B cell (primary cell): ENCODE data around the gene FUBP3. TPM values are rescaled to one million over a fixed set of nuclear protein-coding genes. Genes with fewer than 3 reads are reported as not detected.

Source experiments
- ATAC-seq: fragments of 200-7000 bp; cut with Tn5 transposase; one replicate; pipeline ENCODE4 v1.10.0; 2021; ENCODE audit warnings: low read depth, mild to moderate bottlenecking, moderate number of reproducible peaks, moderate library complexity
- CTCF ChIA-PET: fragments of 350-600 bp; sonication (Branson Sonifier 250); formaldehyde crosslinking; loops from one replicate; lab custom pipeline; 2021; ENCODE audit warnings: antibody characterized with exemption, inconsistent platforms; lab: Charles Lee
- POLR2A ChIA-PET: fragments of 350-600 bp; sonication (Branson Sonifier 250); formaldehyde crosslinking; loops from one replicate; lab custom pipeline; 2021; ENCODE audit warnings: antibody characterized with exemption; lab: Charles Lee
- DNase-seq: peaks from one replicate; pipeline ENCODE4 v3.0.0; 2013
- H2AFZ ChIP-seq: 2 replicates; pipeline ENCODE4 v1.6.1; 2012; ENCODE audit warnings: mild to moderate bottlenecking, low read depth, low read length; ENCODE audit not compliant: insufficient read depth, poor library complexity, severe bottlenecking
- H3K27ac ChIP-seq, 2 donors: 1 replicate in 1 of 2; 2 replicates in 1 of 2; pipeline ENCODE4 v1.5.1; 2012 to 2013; ENCODE audit warnings: low read length in 2 of 2, mild to moderate bottlenecking in 2 of 2, moderate library complexity in 1 of 2
- H3K27me3 ChIP-seq, 4 experiments: fragments of 200-600 bp in 1 of 4; sonication (generic) in 1 of 4; replicated peaks in 1 of 4; 1 replicate in 2 of 4; 2 replicates in 2 of 4; pipeline versions ENCODE4 v1.6.1 to v1.7.0; 2013 to 2016; ENCODE audit warnings: low read length in 3 of 4, mild to moderate bottlenecking in 2 of 4, mixed read lengths in 1 of 4, moderate library complexity in 1 of 4; ENCODE audit not compliant: insufficient read depth in 4 of 4, control insufficient read depth in 3 of 4; ENCODE audit errors: control extremely low read depth in 1 of 4
- H3K36me3 ChIP-seq, 2 experiments: replicated peaks in 1 of 2; 1 replicate in 1 of 2; 2 replicates in 1 of 2; pipeline versions ENCODE4 v1.6.1 to v1.7.1; 2013; ENCODE audit warnings: low read length in 1 of 2; ENCODE audit not compliant: insufficient read depth in 2 of 2, control insufficient read depth in 1 of 2; ENCODE audit errors: control extremely low read depth in 1 of 2, extremely low read depth in 1 of 2
- H3K4me1 ChIP-seq, 2 donors: fragments of 200-600 bp in 1 of 2; sonication (generic) in 1 of 2; 1 replicate in 1 of 2; 2 replicates in 1 of 2; pipeline versions ENCODE4 v1.5.1 to v1.6.1; 2013 to 2017; ENCODE audit warnings: low read length in 2 of 2; ENCODE audit not compliant: control insufficient read depth in 2 of 2, insufficient read depth in 2 of 2
- H3K4me2 ChIP-seq: replicated peaks from 2 replicates; pipeline ENCODE3; 2012; ENCODE audit warnings: mild to moderate bottlenecking, low read depth, low read length; ENCODE audit not compliant: poor library complexity, severe bottlenecking
- H3K4me3 ChIP-seq, 5 experiments: fragments of 200-600 bp in 1 of 5; sonication (generic) in 1 of 5; 1 replicate in 3 of 5; 2 replicates in 2 of 5; pipeline versions ENCODE4 v1.5.1 to v1.7.0; 2011 to 2016; ENCODE audit warnings: low read length in 4 of 5, mild to moderate bottlenecking in 4 of 5, low read depth in 2 of 5, control low read depth in 1 of 5, moderate library complexity in 1 of 5; ENCODE audit not compliant: insufficient read depth in 1 of 5; ENCODE audit errors: control extremely low read depth in 1 of 5, extremely low read depth in 1 of 5
- H3K79me2 ChIP-seq: fragments of 200-600 bp; sonication (generic); one replicate; pipeline ENCODE4 v1.6.0; 2016; ENCODE audit warnings: low read length; ENCODE audit not compliant: control insufficient read depth, insufficient read depth
- H3K9ac ChIP-seq: fragments of 200-600 bp; sonication (generic); 2 replicates; pipeline ENCODE4 v1.6.1; 2017; ENCODE audit warnings: mild to moderate bottlenecking, low read length, moderate library complexity
- H3K9me3 ChIP-seq, 3 donors: one replicate each; pipeline versions ENCODE4 v1.6.1 to v1.7.1; 2013; ENCODE audit warnings: low read length in 2 of 3; ENCODE audit not compliant: control insufficient read depth in 2 of 3, insufficient read depth in 1 of 3; ENCODE audit errors: control extremely low read depth in 1 of 3
- H4K20me1 ChIP-seq: 2 replicates; pipeline ENCODE4 v1.6.0; 2012; ENCODE audit warnings: mild to moderate bottlenecking, low read length; ENCODE audit not compliant: insufficient read depth, control insufficient read depth, poor library complexity, severe bottlenecking
- H3K27ac Mint-ChIP-seq: one replicate; pipeline ENCODE4 v1.8.0; 2021; ENCODE audit warnings: mixed read lengths
- H3K27me3 Mint-ChIP-seq: one replicate; pipeline ENCODE4 v1.8.0; 2021; ENCODE audit warnings: mixed read lengths
- H3K4me1 Mint-ChIP-seq: one replicate; pipeline ENCODE4 v1.8.0; 2021; ENCODE audit warnings: mixed read lengths
- H3K4me3 Mint-ChIP-seq: one replicate; pipeline ENCODE4 v1.8.0; 2021; ENCODE audit warnings: mixed read lengths
- H3K9me3 Mint-ChIP-seq: one replicate; pipeline ENCODE4 v1.8.0; 2022; ENCODE audit warnings: mixed read lengths; ENCODE audit not compliant: insufficient read depth
- EZH2 ChIP-seq: IDR thresholded peaks from 2 replicates; pipeline ENCODE4 v1.6.1; 2012; ENCODE audit warnings: borderline replicate concordance, low read depth, mild to moderate bottlenecking, moderate library complexity, low read length; ENCODE audit not compliant: insufficient read depth, poor library complexity, severe bottlenecking
- WGBS: methylation state at CpG from one replicate; pipeline ENCODE4 v1.1.5; 2013; ENCODE audit warnings: missing lambda C conversion rate; ENCODE audit not compliant: insufficient coverage; 5-methylcytosine and 5-hydroxymethylcytosine counted together
- intact Hi-C: fragments of 100-400 bp; cut with micrococcal nuclease; formaldehyde crosslinking; loops from one replicate; pipeline ENCODE4 v1.10.0; 2022
- polyA plus RNA-seq: library from polyadenylated mRNA; depleted of rRNA; stranded (reverse); fragments of >200 nt; gene quantifications from 2 replicates; pipeline ENCODE4 v1.2.3, GENCODE V29; 2012
- total RNA-seq, 2 donors: library from RNA; stranded (reverse); fragments of 120-200 nt in 1 of 2; gene quantifications; 1 replicate in 1 of 2; 2 replicates in 1 of 2; pipeline versions ENCODE4 v1.2.3 to v1.2.4, GENCODE V29; 2013 to 2022
- TF ChIP-seq, protein P1 (sequence below): fragments of 200-600 bp; IDR thresholded peaks from one replicate; pipeline ENCODE4 v1.8.0; 2022; ENCODE audit warnings: antibody characterized with exemption, mild to moderate bottlenecking

Gene FUBP3
- total and polyA plus RNA-seq, 2 donors (not counting 1 experiment from before 2014, with no cell fraction given) = 45.7 to 79.4 TPM

DNA sequence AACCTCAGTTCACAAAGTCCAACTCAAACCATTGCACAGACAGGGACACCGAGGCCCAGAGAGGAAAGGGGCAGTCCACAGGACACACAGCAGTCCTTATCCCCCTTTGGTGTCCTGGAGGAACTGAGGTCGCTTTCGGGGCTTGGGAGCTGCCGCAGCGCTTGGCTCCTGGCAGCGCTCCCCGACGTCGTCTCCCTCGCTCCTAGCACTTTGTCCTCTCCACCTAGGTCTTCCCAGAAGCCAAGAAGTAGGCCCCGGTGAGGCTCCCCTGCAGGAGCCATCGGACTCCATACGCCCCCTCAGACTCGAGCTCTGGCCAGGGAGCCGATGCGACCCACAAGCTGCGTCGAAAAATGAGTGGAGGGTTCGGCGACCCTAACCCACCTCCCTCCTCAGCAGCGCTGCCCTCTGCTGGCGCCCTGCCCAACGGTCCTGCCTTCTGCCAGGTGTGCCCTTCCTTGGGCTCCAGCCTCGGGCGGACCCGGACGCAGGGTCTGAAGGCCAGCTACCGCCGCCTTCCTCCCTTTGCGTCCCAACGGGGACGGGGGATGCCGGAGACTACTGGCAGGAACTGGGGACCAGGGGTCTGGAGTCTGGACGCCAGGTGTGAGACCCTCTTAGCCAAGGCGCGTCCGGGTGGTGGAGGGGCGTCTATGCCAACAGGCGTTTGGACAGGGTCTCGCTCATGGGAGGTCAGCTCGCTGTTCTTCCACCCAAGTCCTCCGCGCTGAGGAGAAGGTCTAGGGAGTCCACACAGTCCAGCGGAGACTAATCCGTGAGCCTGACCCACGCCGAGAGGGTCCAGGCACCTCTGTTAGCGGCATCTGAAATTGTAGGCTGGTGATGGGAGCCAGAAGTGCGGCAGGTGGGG is 83.0 kb downstream of the FUBP3 start:
- CTCF ChIA-PET = interaction anchor here (1.3 kb wide), 1 partner anchor 20 kb away, joined by 4 read pairs; no protein-coding TSS in a partner anchor
- TF ChIP-seq, protein P1, sequence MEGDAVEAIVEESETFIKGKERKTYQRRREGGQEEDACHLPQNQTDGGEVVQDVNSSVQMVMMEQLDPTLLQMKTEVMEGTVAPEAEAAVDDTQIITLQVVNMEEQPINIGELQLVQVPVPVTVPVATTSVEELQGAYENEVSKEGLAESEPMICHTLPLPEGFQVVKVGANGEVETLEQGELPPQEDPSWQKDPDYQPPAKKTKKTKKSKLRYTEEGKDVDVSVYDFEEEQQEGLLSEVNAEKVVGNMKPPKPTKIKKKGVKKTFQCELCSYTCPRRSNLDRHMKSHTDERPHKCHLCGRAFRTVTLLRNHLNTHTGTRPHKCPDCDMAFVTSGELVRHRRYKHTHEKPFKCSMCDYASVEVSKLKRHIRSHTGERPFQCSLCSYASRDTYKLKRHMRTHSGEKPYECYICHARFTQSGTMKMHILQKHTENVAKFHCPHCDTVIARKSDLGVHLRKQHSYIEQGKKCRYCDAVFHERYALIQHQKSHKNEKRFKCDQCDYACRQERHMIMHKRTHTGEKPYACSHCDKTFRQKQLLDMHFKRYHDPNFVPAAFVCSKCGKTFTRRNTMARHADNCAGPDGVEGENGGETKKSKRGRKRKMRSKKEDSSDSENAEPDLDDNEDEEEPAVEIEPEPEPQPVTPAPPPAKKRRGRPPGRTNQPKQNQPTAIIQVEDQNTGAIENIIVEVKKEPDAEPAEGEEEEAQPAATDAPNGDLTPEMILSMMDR = no peak
- peak overlapping the region; percentile 26 for H3K9ac ChIP-seq
- peak overlapping the region; percentile 74 for H3K4me2 ChIP-seq
- peaks cover 0 to 30% (median 0%) of the 10 kb centered on the region in 3 donors for H3K9me3 ChIP-seq
- 11% methylated on average over 49 of the region's 49 CpGs for WGBS
- H4K20me1 ChIP-seq = no peaks in the 10 kb centered on the region
- peaks cover 0 to 90% (median 47%) of the 10 kb centered on the region in 4 experiments for H3K27me3 ChIP-seq
- H3K4me1 Mint-ChIP-seq = peaks cover 31% of the 10 kb centered on the region
- H3K27me3 Mint-ChIP-seq = peaks cover 56% of the 10 kb centered on the region
- POLR2A ChIA-PET = interaction anchor here (0.6 kb wide), 1 partner anchor 580 kb away, joined by 4 read pairs; no protein-coding TSS in a partner anchor
- H2AFZ ChIP-seq = peak overlapping the region; percentile 56
- H3K4me1 ChIP-seq = peaks cover 62 to 70% of the 10 kb centered on the region in 2 donors
- no peaks in the 10 kb centered on the region for H3K9me3 Mint-ChIP-seq
- ATAC-seq (no peak), DNase-seq (peak; percentile 42)
- peak overlapping the region; percentile 73 for H3K4me3 Mint-ChIP-seq
- H3K27ac ChIP-seq = no peak overlapping the region
- H3K79me2 ChIP-seq = no peaks in the 10 kb centered on the region
- no peaks in the 10 kb centered on the region for H3K36me3 ChIP-seq
- H3K4me3 ChIP-seq = no peak overlapping the region
- intact Hi-C loops = no loop called here
- no peak overlapping the region for H3K27ac Mint-ChIP-seq

DNA sequence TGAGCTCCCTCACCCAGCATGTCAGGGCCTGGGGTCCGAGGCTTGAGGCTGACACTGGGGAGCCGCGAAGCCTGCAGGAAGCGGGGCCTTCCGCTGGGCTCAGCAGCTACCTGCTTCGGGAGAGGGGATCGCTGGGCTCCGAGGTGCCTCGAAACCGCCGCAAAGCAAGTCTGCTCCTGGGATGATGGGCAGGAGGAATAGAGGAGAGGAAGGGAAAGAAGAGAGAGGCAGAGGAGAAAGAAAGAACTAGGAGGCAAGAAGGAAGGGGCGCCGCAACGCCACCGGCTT is 83.5 kb downstream of the FUBP3 start:
- H3K9ac ChIP-seq = peak overlapping the region; percentile 26
- Mint-ChIP-seq H3K4me3 (peak overlapping the region; percentile 73), H3K4me1 (peaks cover 31% of the 10 kb centered on the region), H3K9me3 (no peaks in the 10 kb centered on the region), H3K27me3 (peaks cover 56% of the 10 kb centered on the region), H3K27ac (no peak overlapping the region)
- intact Hi-C loops = no loop called here
- TF ChIP-seq, protein P1 = no peak
- TF ChIP-seq EZH2 = no peak
- H4K20me1 ChIP-seq = no peaks in the 10 kb centered on the region
- H3K27me3 ChIP-seq = peaks cover 0 to 94% (median 49%) of the 10 kb centered on the region in 4 experiments
- 7% methylated on average over 15 of the region's 15 CpGs for WGBS
- peaks cover 0 to 30% (median 0%) of the 10 kb centered on the region in 3 donors for H3K9me3 ChIP-seq
- CTCF ChIA-PET = interaction anchor here (1.3 kb wide), 1 partner anchor 19 kb away, joined by 4 read pairs; no protein-coding TSS in a partner anchor
- no peaks in the 10 kb centered on the region for H3K36me3 ChIP-seq
- H3K4me2 ChIP-seq = peak overlapping the region; percentile 74
- H3K4me1 ChIP-seq = peaks cover 62 to 70% of the 10 kb centered on the region in 2 donors
- peak overlapping the region in 2 of 5 experiments; percentile 2 to 8 for H3K4me3 ChIP-seq
- POLR2A ChIA-PET = interaction anchor here (0.6 kb wide), 1 partner anchor 579 kb away, joined by 4 read pairs; no protein-coding TSS in a partner anchor
- no peak overlapping the region for H3K27ac ChIP-seq
- peak overlapping the region; percentile 56 for H2AFZ ChIP-seq
- ATAC-seq (no peak), DNase-seq (peak; percentile 55)
- H3K79me2 ChIP-seq = no peaks in the 10 kb centered on the region
